Right atrium auricular region (tissue), 2 donors: Measurements from ENCODE around the gene ICAM3. TPM values are rescaled to one million over a fixed set of nuclear protein-coding genes. Genes with fewer than 3 reads are reported as not detected.

Experiments
- DNase-seq: peaks from one replicate; pipeline ENCODE4 v3.0.0-alpha.2; 2019; ENCODE audit warnings: low spot score
- H3K27ac ChIP-seq, 2 donors: fragments of 200-600 bp; sonication (generic); 1 replicate in 1 of 2; 2 replicates in 1 of 2; pipeline ENCODE4 v1.5.1; 2016 to 2019
- H3K27me3 ChIP-seq, 2 donors: fragments of 200-600 bp; sonication (generic); one replicate each; pipeline versions ENCODE4 v1.5.1 to v1.6.0; 2017 to 2019
- H3K36me3 ChIP-seq: fragments of 200-600 bp; sonication (generic); one replicate; pipeline ENCODE4 v1.5.1; 2016
- H3K4me1 ChIP-seq, 2 donors: fragments of 200-600 bp; sonication (generic); one replicate each; pipeline versions ENCODE4 v1.5.1 to v1.6.0; 2017 to 2019
- H3K4me3 ChIP-seq, 2 donors: fragments of 200-600 bp; sonication (generic); 1 replicate in 1 of 2; 2 replicates in 1 of 2; pipeline ENCODE4 v1.5.1; 2017 to 2019; ENCODE audit warnings: mild to moderate bottlenecking in 1 of 2, moderate library complexity in 1 of 2
- H3K9me3 ChIP-seq, 2 donors: fragments of 200-600 bp; sonication (generic); one replicate each; pipeline ENCODE4 v1.5.1; 2019
- total RNA-seq, 2 donors: library from RNA; depleted of rRNA; stranded (reverse); fragments of >200 nt; gene quantifications; one replicate each; pipeline ENCODE4 v1.1.0, GENCODE V29; 2016
- TF ChIP-seq, protein P1 (sequence below), 2 donors: fragments of 200-600 bp; sonication (generic); IDR thresholded peaks; one replicate each; pipeline ENCODE4 v1.5.1; 2019; ENCODE audit warnings: antibody characterized with exemption in 2 of 2

The ICAM3 gene
- total RNA-seq, 2 donors from 2014 or later: 5.3 to 7.1 TPM

DNA sequence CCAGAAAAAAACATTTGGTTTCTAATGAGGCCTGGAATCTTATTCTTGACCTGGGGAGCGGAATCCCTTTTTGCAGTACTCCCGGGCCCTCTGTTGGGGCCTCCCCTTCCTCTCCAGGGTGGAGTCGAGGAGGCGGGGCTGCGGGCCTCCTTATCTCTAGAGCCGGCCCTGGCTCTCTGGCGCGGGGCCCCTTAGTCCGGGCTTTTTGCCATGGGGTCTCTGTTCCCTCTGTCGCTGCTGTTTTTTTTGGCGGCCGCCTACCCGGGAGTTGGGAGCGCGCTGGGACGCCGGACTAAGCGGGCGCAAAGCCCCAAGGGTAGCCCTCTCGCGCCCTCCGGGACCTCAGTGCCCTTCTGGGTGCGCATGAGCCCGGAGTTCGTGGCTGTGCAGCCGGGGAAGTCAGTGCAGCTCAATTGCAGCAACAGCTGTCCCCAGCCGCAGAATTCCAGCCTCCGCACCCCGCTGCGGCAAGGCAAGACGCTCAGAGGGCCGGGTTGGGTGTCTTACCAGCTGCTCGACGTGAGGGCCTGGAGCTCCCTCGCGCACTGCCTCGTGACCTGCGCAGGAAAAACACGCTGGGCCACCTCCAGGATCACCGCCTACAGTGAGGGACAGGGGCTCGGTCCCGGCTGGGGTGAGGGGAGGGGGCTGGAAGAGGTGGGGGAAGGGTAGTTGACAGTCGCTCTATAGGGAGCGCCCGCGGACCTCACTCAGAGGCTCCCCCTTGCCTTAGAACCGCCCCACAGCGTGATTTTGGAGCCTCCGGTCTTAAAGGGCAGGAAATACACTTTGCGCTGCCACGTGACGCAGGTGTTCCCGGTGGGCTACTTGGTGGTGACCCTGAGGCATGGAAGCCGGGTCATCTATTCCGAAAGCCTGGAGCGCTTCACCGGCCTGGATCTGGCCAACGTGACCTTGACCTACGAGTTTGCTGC is 52.4 kb downstream of the ICAM3 start, which contains the start of gene ICAM4:
Gene ICAM4 (plus strand): TSS at position 153 of the 935 bp plus-strand sequence. CDS start 58 bp downstream, at position 211.
- H3K27ac ChIP-seq: peak within 1 kb of the TSS in 1 of 2 donors; percentile 17
- DNase-seq: no peak
- TF ChIP-seq, protein P1, sequence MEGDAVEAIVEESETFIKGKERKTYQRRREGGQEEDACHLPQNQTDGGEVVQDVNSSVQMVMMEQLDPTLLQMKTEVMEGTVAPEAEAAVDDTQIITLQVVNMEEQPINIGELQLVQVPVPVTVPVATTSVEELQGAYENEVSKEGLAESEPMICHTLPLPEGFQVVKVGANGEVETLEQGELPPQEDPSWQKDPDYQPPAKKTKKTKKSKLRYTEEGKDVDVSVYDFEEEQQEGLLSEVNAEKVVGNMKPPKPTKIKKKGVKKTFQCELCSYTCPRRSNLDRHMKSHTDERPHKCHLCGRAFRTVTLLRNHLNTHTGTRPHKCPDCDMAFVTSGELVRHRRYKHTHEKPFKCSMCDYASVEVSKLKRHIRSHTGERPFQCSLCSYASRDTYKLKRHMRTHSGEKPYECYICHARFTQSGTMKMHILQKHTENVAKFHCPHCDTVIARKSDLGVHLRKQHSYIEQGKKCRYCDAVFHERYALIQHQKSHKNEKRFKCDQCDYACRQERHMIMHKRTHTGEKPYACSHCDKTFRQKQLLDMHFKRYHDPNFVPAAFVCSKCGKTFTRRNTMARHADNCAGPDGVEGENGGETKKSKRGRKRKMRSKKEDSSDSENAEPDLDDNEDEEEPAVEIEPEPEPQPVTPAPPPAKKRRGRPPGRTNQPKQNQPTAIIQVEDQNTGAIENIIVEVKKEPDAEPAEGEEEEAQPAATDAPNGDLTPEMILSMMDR (IDR thresholded peaks at IDR 0.05): no peak
- H3K4me3 ChIP-seq: peak within 1 kb of the TSS in 1 of 2 donors; percentile 38
- H3K9me3 ChIP-seq: no peaks in the 10 kb centered on the region
- peaks cover 0 to 64% of the 10 kb centered on the region in 2 donors for H3K4me1 ChIP-seq
- H3K27me3 ChIP-seq: peaks cover 19 to 29% of the 10 kb centered on the region in 2 donors
- H3K36me3 ChIP-seq: peaks cover 16% of the 10 kb centered on the region

DNA sequence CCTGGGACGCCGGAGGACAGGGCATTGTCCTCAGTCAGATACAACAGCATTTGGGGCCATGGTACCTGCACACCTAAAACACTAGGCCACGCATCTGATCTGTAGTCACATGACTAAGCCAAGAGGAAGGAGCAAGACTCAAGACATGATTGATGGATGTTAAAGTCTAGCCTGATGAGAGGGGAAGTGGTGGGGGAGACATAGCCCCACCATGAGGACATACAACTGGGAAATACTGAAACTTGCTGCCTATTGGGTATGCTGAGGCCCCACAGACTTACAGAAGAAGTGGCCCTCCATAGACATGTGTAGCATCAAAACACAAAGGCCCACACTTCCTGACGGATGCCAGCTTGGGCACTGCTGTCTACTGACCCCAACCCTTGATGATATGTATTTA is 54.0 kb downstream of the ICAM3 start:
- Histone ChIP-seq H3K4me3 (no peak overlapping the region), H3K4me1 (peaks cover 0 to 47% of the 10 kb centered on the region in 2 donors), H3K27me3 (peaks cover 16 to 22% of the 10 kb centered on the region in 2 donors), H3K9me3 (no peaks in the 10 kb centered on the region), H3K36me3 (peaks cover 16% of the 10 kb centered on the region), H3K27ac (no peak overlapping the region)
- TF ChIP-seq, protein P1 (IDR thresholded peaks at IDR 0.05): no peak
- no peak for DNase-seq

DNA sequence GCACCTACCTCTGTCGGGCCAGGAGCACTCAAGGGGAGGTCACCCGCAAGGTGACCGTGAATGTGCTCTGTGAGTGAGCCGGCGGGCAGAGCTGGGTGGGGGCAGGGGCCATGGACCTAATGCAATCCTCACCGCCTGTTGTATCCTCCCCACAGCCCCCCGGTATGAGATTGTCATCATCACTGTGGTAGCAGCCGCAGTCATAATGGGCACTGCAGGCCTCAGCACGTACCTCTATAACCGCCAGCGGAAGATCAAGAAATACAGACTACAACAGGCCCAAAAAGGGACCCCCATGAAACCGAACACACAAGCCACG is 54.5 kb downstream of the ICAM3 start:
- peaks cover 16% of the 10 kb centered on the region for H3K36me3 ChIP-seq
- H3K9me3 ChIP-seq: no peaks in the 10 kb centered on the region
- no peak overlapping the region for H3K27ac ChIP-seq
- DNase-seq: no peak
- TF ChIP-seq, protein P1 (IDR thresholded peaks at IDR 0.05): no peak
- peaks cover 0 to 42% of the 10 kb centered on the region in 2 donors for H3K4me1 ChIP-seq
- H3K4me3 ChIP-seq: no peak overlapping the region
- H3K27me3 ChIP-seq: peaks cover 16 to 20% of the 10 kb centered on the region in 2 donors

DNA sequence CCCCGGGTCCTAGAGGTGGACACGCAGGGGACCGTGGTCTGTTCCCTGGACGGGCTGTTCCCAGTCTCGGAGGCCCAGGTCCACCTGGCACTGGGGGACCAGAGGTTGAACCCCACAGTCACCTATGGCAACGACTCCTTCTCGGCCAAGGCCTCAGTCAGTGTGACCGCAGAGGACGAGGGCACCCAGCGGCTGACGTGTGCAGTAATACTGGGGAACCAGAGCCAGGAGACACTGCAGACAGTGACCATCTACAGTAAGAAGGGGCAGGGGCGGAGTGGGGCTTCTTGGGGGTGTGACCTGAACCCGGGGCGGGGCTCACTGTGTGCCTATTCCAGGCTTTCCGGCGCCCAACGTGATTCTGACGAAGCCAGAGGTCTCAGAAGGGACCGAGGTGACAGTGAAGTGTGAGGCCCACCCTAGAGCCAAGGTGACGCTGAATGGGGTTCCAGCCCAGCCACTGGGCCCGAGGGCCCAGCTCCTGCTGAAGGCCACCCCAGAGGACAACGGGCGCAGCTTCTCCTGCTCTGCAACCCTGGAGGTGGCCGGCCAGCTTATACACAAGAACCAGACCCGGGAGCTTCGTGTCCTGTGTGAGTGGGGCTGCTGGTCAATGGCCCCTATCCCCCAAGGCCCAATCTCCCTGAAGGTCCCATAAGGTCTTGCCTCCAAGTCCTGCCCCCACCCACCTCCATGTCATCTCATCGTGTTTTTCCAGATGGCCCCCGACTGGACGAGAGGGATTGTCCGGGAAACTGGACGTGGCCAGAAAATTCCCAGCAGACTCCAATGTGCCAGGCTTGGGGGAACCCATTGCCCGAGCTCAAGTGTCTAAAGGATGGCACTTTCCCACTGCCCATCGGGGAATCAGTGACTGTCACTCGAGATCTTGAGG is 55.1 kb downstream of the ICAM3 start:
- TF ChIP-seq, protein P1 (IDR thresholded peaks at IDR 0.05): no peak
- Histone ChIP-seq H3K4me3 (no peak overlapping the region), H3K27ac (no peak overlapping the region), H3K9me3 (no peaks in the 10 kb centered on the region), H3K4me1 (peaks cover 0 to 36% of the 10 kb centered on the region in 2 donors), H3K27me3 (peaks cover 14% of the 10 kb centered on the region in 2 donors), H3K36me3 (peaks cover 16% of the 10 kb centered on the region)
- DNase-seq: no peak

Other genes with a start within 250 kb of the ICAM3 start
- gene ANGPTL6, start 236.9 kb downstream of the ICAM3 start, total RNA-seq: under 1 TPM in 1 of 2 donors, not detected in 1; 0.31 TPM
- gene PPAN, start 233.3 kb downstream of the ICAM3 start, total RNA-seq: 10 to 100 TPM; 12.7 to 23.2 TPM
- 1 to 10 TPM in 1 of 2 donors, under 1 TPM in 1; 0.30 to 3.9 TPM for gene P2RY11, start 227.9 kb downstream of the ICAM3 start, total RNA-seq
- gene EIF3G, start 219.7 kb downstream of the ICAM3 start, total RNA-seq: 100 to 1,000 TPM; 163 to 240 TPM
- 10 to 100 TPM; 17.2 to 27.7 TPM for gene DNMT1, start 144.7 kb downstream of the ICAM3 start, total RNA-seq
- 10 to 100 TPM in 1 of 2 donors, 1 to 10 TPM in 1; 4.3 to 14.7 TPM for gene S1PR2, start 108.3 kb downstream of the ICAM3 start, total RNA-seq
- 10 to 100 TPM; 75.9 to 86.3 TPM for gene MRPL4, start 87.4 kb downstream of the ICAM3 start, total RNA-seq
- 10 to 100 TPM; 15.2 to 24.4 TPM for gene ICAM1, start 68.5 kb downstream of the ICAM3 start, total RNA-seq
- gene ICAM4, start 52.7 kb downstream of the ICAM3 start, total RNA-seq: under 1 TPM in 1 of 2 donors, not detected in 1; 0.55 TPM
- 1 to 10 TPM in 1 of 2 donors, under 1 TPM in 1; 0.22 to 1.7 TPM for gene ICAM5, start 49.7 kb downstream of the ICAM3 start, total RNA-seq
- under 1 TPM in 1 of 2 donors, not detected in 1; 0.90 TPM for gene ZGLP1, start 29.8 kb downstream of the ICAM3 start, total RNA-seq
- 10 to 100 TPM; 12.5 to 20.4 TPM for gene FDX2, start 23.6 kb downstream of the ICAM3 start, total RNA-seq
- 10 to 100 TPM; 14.8 to 24.8 TPM for gene RAVER1, start 6.1 kb downstream of the ICAM3 start, total RNA-seq
- 10 to 100 TPM; 31.7 to 58.8 TPM for gene TYK2, start 40.9 kb upstream of the ICAM3 start, total RNA-seq
- gene CDC37, start 63.9 kb upstream of the ICAM3 start, total RNA-seq: 100 to 1,000 TPM; 130 to 131 TPM
- 1 to 10 TPM; 9.4 to 9.9 TPM for gene PDE4A, start 80.9 kb upstream of the ICAM3 start, total RNA-seq
- gene KEAP1, start 163.7 kb upstream of the ICAM3 start, total RNA-seq: 10 to 100 TPM; 52.1 to 64.9 TPM
- under 1 TPM; 0.12 to 0.59 TPM for gene S1PR5, start 177.8 kb upstream of the ICAM3 start, total RNA-seq
- gene ATG4D, start 204.3 kb upstream of the ICAM3 start, total RNA-seq: 10 to 100 TPM; 47.1 to 61.2 TPM
- 10 to 100 TPM in 1 of 2 donors, 1 to 10 TPM in 1; 9.6 to 10.3 TPM for gene KRI1, start 226.4 kb upstream of the ICAM3 start, total RNA-seq
- 1 to 10 TPM; 4.4 to 4.6 TPM for gene CDKN2D, start 229.4 kb upstream of the ICAM3 start, total RNA-seq
- 1 to 10 TPM in 1 of 2 donors, not detected in 1; 4.8 TPM for gene AP1M2, start 247.7 kb upstream of the ICAM3 start, total RNA-seq